ENCODE results near the gene KCTD17.

KCTD17 gene

DNA sequence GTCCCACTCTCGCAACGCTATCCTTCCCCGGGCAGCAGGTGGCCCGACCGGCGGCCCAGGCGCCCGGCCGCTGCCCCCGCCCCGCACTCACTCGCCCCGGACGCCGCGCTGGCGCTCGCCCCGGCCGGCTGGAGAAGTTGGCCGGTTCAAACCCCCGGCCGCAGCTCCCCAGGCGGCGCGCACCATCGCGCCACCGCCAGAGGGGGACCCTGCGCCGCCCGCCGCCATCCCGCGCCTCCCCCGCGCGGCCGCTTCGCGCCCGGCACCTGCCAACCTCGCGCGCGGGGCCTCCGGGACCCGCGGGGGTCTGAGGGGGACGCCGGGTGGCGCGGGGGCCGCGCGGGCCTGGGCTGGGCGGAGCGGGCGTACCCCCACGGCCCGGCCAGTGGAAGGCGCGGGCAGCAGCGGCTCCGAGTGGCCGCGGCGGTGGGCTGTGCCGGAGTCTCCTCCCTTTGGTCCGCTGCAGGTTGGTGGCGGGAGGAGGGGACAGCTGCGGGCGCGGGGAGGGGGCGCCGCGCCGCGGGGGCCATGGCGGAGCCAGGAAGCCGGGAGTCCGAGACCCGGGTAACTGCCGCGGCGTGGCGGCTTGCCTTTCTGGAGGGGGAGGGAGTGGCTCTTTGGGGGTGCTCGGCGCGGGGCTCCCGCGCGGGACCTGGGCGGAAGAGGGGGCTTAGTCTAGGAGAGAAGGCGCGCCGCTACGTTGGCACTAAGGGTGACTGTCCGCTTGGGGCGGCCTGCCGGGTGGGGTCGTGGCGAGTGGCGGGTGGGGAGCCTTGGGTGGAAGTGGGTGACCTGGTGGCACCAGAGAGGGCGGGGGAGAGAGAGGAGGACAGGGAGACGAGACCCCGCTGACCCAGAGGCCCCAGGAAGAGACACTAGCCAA is 32.0 kb upstream of the KCTD17 start, which contains the start of the genes MPST and TST:
Gene MPST, plus strand, starts transcription at position 434 of the 883 bp plus-strand sequence. Its CDS starts 95 bp downstream, at position 529.
Gene TST, minus strand, starts transcription at position 139 of the 883 bp plus-strand sequence. CDS start 715 bp downstream, outside the sequence.
- POLR2A ChIA-PET = interaction anchor here (0.9 kb wide), 1 partner anchor 17 kb away, joined by 3 read pairs; no protein-coding TSS in a partner anchor

DNA sequence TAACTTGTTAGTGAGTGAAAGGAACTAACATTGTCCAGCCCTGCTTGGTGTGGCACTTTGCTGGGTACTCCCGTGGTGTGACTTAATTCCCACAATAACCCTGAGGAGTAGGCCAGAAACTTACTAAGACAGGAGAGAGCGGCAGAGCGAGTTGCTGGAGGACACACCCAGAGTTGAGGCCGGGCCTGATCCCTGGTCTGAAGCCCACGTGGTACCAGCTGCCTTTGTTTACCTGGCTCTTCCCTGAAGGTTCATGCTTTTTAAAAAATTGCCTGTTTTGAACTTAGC is 31.4 kb upstream of the KCTD17 start:
- no peaks in the 10 kb centered on the region for H3K9me3 ChIP-seq (ENCODE audit: control extremely low read depth in 1 of 5, control insufficient read depth in 4 of 5, insufficient read depth in 2 of 5, low read depth in 1 of 5, low read length in 4 of 5)
- peak overlapping the region in 1 of 2 experiments; percentile 70 for H3K27ac ChIP-seq (ENCODE audit: insufficient read depth in 1 of 2, low read depth in 1 of 2, low read length in 2 of 2, poor library complexity in 1 of 2, severe bottlenecking in 2 of 2)
- peaks cover 0 to 3% (median 0%) of the 10 kb centered on the region in 5 experiments for H3K27me3 ChIP-seq (replicated peaks in 2 of 5; ENCODE audit: control insufficient read depth in 4 of 5, insufficient read depth in 5 of 5, low read length in 4 of 5)
- H3K4me1 ChIP-seq (ENCODE audit: control extremely low read depth in 1 of 4, control insufficient read depth in 4 of 4, insufficient read depth in 4 of 4, low read length in 3 of 4) = peaks cover 3 to 38% (median 18%) of the 10 kb centered on the region in 4 experiments
- peaks cover 1 to 31% (median 6%) of the 10 kb centered on the region in 4 experiments for H3K36me3 ChIP-seq (ENCODE audit: control insufficient read depth in 4 of 4, insufficient read depth in 4 of 4, low read length in 3 of 4)
- 0% methylated on average over 4 of the region's 5 CpGs for WGBS (ENCODE audit: insufficient coverage)
- no peak for DNase-seq
- CTCF ChIA-PET = interaction anchor here (0.7 to 5.5 kb wide), 7 partner anchors 12 to 238 kb away, joined by 3 to 39 read pairs (median 3); partner anchors contain the start of gene KCTD17
- H3K4me3 ChIP-seq (ENCODE audit: control insufficient read depth in 1 of 7, extremely low read depth in 1 of 7, insufficient read depth in 4 of 7, low read depth in 2 of 7, low read length in 6 of 7) = peak overlapping the region; percentile 58 to 91 (median 80)
- POLR2A ChIA-PET = no interaction called here

More for the DNA sequence above, 32.0 kb upstream of the KCTD17 start, which contains the start of the genes MPST and TST:
- CTCF ChIA-PET = interaction anchor here (0.7 to 5.5 kb wide), 11 partner anchors 11 to 238 kb away, joined by 3 to 39 read pairs (median 3); partner anchors contain the start of gene KCTD17
- peaks cover 0 to 3% (median 0%) of the 10 kb centered on the region in 5 experiments for H3K27me3 ChIP-seq (replicated peaks in 2 of 5; ENCODE audit: control insufficient read depth in 4 of 5, insufficient read depth in 5 of 5, low read length in 4 of 5)
- H3K27ac ChIP-seq (ENCODE audit: insufficient read depth in 1 of 2, low read depth in 1 of 2, low read length in 2 of 2, poor library complexity in 1 of 2, severe bottlenecking in 2 of 2) = peak within 1 kb of the TSS in 1 of 2 experiments; percentile 70
- peaks cover 3 to 38% (median 18%) of the 10 kb centered on the region in 4 experiments for H3K4me1 ChIP-seq (ENCODE audit: control extremely low read depth in 1 of 4, control insufficient read depth in 4 of 4, insufficient read depth in 4 of 4, low read length in 3 of 4)
- H3K4me3 ChIP-seq (ENCODE audit: control insufficient read depth in 1 of 7, extremely low read depth in 1 of 7, insufficient read depth in 4 of 7, low read depth in 2 of 7, low read length in 6 of 7) = peak within 1 kb of the TSS; percentile 58 to 91 (median 80)
- H3K9me3 ChIP-seq (ENCODE audit: control extremely low read depth in 1 of 5, control insufficient read depth in 4 of 5, insufficient read depth in 2 of 5, low read depth in 1 of 5, low read length in 4 of 5) = no peaks in the 10 kb centered on the region
- peaks cover 0 to 26% (median 2%) of the 10 kb centered on the region in 4 experiments for H3K36me3 ChIP-seq (ENCODE audit: control insufficient read depth in 4 of 4, insufficient read depth in 4 of 4, low read length in 3 of 4)
- WGBS (ENCODE audit: insufficient coverage) = under 1% methylated on average over 73 of the region's 107 CpGs
- peak; percentile 36 to 69 (median 60) for DNase-seq

DNA sequence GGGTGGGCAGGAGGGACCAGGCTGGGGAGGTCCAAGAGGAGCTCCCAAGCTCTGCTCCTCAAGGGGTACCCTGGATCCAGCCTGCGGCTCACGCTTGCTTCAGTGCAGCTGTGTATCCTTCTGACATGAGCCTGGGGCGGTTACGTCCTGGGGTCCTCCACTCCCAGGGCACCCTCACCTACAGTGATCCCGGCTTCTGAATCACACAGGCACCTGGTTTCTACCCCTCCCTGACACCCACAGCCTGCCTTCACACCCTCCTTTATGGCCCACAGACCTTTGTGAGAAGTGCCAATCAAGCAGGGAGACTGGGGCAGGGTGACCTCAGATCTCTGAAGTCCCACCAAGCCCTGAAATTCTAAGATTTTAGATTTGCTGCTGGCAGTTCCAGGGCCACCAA is 30.5 kb upstream of the KCTD17 start:
- POLR2A ChIA-PET = no interaction called here
- no peak overlapping the region for H3K4me3 ChIP-seq (ENCODE audit: control insufficient read depth in 1 of 7, extremely low read depth in 1 of 7, insufficient read depth in 4 of 7, low read depth in 2 of 7, low read length in 6 of 7)

DNA sequence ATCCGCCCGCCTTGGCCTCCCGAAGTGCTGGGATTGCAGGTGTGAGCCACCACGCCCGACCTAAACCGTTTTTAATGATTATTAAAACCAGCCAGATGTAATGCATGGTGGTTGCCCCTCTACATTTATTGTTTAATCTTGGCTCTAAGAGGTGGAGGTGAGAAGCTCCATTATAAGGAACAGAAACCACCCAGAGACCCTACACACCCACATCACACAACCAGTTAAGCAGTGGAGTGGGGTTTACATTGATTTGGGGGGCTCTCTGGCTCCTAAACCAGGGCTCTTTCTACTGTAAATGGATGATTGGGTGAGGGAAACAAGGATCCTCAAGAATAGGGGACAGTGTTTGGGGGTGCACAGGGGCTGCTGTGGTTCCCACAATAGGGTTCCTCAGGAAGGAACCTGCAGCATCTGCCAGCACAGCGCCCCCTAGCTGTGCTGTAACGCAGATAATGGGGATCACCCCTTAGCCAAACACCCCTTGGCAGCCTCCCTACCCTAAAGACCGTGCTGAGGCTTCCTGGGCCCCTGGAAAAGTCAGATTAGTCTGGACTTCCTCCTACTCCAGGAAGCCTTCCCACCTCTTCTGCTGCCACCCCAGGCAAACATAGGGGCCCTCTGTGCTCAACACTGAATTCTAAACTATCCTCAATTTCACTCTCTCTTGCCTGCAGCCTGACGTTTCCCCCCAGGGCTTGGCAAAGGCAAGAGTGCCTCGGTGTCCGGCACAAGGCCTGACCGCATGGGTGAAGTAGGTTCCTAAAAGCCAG is 29.6 kb upstream of the KCTD17 start:
- peaks cover 5 to 42% (median 17%) of the 10 kb centered on the region in 4 experiments for H3K36me3 ChIP-seq (ENCODE audit: control insufficient read depth in 4 of 4, insufficient read depth in 4 of 4, low read length in 3 of 4)
- CTCF ChIA-PET = interaction anchor here (0.8 to 5.5 kb wide), 9 partner anchors 10 to 193 kb away, joined by 3 to 39 read pairs (median 4); a partner anchor contains a TSS
- no peak overlapping the region for H3K27ac ChIP-seq (ENCODE audit: insufficient read depth in 1 of 2, low read depth in 1 of 2, low read length in 2 of 2, poor library complexity in 1 of 2, severe bottlenecking in 2 of 2)
- peaks cover 0 to 3% (median 0%) of the 10 kb centered on the region in 5 experiments for H3K27me3 ChIP-seq (replicated peaks in 2 of 5; ENCODE audit: control insufficient read depth in 4 of 5, insufficient read depth in 5 of 5, low read length in 4 of 5)
- H3K4me1 ChIP-seq (ENCODE audit: control extremely low read depth in 1 of 4, control insufficient read depth in 4 of 4, insufficient read depth in 4 of 4, low read length in 3 of 4) = peaks cover 3 to 38% (median 18%) of the 10 kb centered on the region in 4 experiments
- POLR2A ChIA-PET = no interaction called here
- DNase-seq = peak; percentile 73 to 81 (median 75)
- H3K9me3 ChIP-seq (ENCODE audit: control extremely low read depth in 1 of 5, control insufficient read depth in 4 of 5, insufficient read depth in 2 of 5, low read depth in 1 of 5, low read length in 4 of 5) = no peaks in the 10 kb centered on the region
- no peak overlapping the region for H3K4me3 ChIP-seq (ENCODE audit: control insufficient read depth in 1 of 7, extremely low read depth in 1 of 7, insufficient read depth in 4 of 7, low read depth in 2 of 7, low read length in 6 of 7)
- 49% methylated on average over 7 of the region's 13 CpGs for WGBS (ENCODE audit: insufficient coverage)

More for the DNA sequence above, 30.5 kb upstream of the KCTD17 start:
- Histone ChIP-seq H3K9me3 (ENCODE audit: control extremely low read depth in 1 of 5, control insufficient read depth in 4 of 5, insufficient read depth in 2 of 5, low read depth in 1 of 5, low read length in 4 of 5) (no peaks in the 10 kb centered on the region), H3K36me3 (ENCODE audit: control insufficient read depth in 4 of 4, insufficient read depth in 4 of 4, low read length in 3 of 4) (peaks cover 5 to 40% (median 13%) of the 10 kb centered on the region in 4 experiments), H3K27me3 (replicated peaks in 2 of 5; ENCODE audit: control insufficient read depth in 4 of 5, insufficient read depth in 5 of 5, low read length in 4 of 5) (peaks cover 0 to 3% (median 0%) of the 10 kb centered on the region in 5 experiments), H3K27ac (ENCODE audit: insufficient read depth in 1 of 2, low read depth in 1 of 2, low read length in 2 of 2, poor library complexity in 1 of 2, severe bottlenecking in 2 of 2) (no peak overlapping the region), H3K4me1 (ENCODE audit: control extremely low read depth in 1 of 4, control insufficient read depth in 4 of 4, insufficient read depth in 4 of 4, low read length in 3 of 4) (peaks cover 3 to 38% (median 18%) of the 10 kb centered on the region in 4 experiments)
- CTCF ChIA-PET = interaction anchor here (0.8 to 5.5 kb wide), 11 partner anchors 11 to 239 kb away, joined by 3 to 39 read pairs (median 4); partner anchors contain the start of gene KCTD17
- no peak for DNase-seq
- 97% methylated on average over 5 of the region's 5 CpGs for WGBS (ENCODE audit: insufficient coverage)

DNA sequence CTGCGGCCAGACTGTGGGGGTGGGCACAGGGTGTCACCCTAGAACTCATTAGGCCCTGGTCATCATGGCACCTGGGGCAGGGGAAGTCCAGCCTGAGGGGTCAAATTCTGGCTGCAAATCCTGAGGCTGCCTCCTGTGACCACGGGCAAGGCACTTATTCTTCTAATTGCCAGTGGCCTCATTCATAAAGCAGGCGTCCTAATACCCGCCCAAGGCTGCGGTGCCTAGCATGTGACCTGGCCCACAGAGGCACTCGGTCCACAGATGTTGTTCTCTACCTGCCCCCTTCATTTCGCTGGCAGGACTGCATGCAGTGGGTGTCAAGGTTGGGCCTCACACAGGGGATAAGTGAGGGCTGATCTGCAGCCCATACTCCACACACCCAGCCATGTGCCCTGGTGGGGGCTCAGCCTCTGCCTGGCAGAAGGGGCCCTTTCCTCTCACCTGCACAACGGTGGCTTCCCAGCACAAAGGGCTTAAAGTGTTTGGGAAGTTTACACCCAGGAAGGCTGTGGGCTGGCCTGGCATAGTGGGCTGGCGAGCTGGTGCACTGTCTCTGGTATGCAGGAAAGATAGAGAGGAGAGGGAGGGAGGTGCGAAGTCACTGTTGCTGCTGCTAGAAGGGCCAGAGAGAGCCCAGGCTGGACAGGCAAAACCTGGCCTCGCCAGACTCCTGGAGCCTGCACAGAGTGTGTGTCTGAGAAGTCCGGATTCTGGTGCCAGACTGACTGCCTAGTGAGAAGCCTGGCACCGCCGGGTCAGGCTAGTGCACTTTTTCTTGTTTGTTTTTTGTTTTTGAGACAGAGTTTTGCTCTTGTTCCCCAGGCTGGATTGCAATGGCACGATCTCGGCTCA is 28.8 kb upstream of the KCTD17 start:
- Histone ChIP-seq H3K36me3 (ENCODE audit: control insufficient read depth in 4 of 4, insufficient read depth in 4 of 4, low read length in 3 of 4) (peaks cover 5 to 44% (median 20%) of the 10 kb centered on the region in 4 experiments), H3K27me3 (replicated peaks in 2 of 5; ENCODE audit: control insufficient read depth in 4 of 5, insufficient read depth in 5 of 5, low read length in 4 of 5) (peaks cover 0 to 3% (median 0%) of the 10 kb centered on the region in 5 experiments), H3K4me3 (ENCODE audit: control insufficient read depth in 1 of 7, extremely low read depth in 1 of 7, insufficient read depth in 4 of 7, low read depth in 2 of 7, low read length in 6 of 7) (no peak overlapping the region), H3K27ac (ENCODE audit: insufficient read depth in 1 of 2, low read depth in 1 of 2, low read length in 2 of 2, poor library complexity in 1 of 2, severe bottlenecking in 2 of 2) (no peak overlapping the region), H3K9me3 (ENCODE audit: control extremely low read depth in 1 of 5, control insufficient read depth in 4 of 5, insufficient read depth in 2 of 5, low read depth in 1 of 5, low read length in 4 of 5) (no peaks in the 10 kb centered on the region), H3K4me1 (ENCODE audit: control extremely low read depth in 1 of 4, control insufficient read depth in 4 of 4, insufficient read depth in 4 of 4, low read length in 3 of 4) (peaks cover 3 to 36% (median 18%) of the 10 kb centered on the region in 4 experiments)
- ChIA-PET POLR2A (no interaction called here), CTCF (interaction anchor here (0.8 to 5.5 kb wide), 9 partner anchors 9 to 42 kb away, joined by 3 to 39 read pairs (median 4); a partner anchor contains a TSS)
- no peak for DNase-seq
- 91% methylated on average over 15 of the region's 16 CpGs for whole genome bisulfite sequencing (ENCODE audit: insufficient coverage)
